NB4 (cell line): ENCODE results near the gene TMEM258.

Experiments used
- DNase-seq: peaks from one replicate; pipeline ENCODE4 v3.0.0; 2010; ENCODE audit warnings: low read depth
- H3K4me3 ChIP-seq: one replicate; pipeline ENCODE4 v1.5.1; 2011; ENCODE audit warnings: mild to moderate bottlenecking, low read depth, low read length, moderate library complexity
- CTCF ChIP-seq: IDR thresholded peaks from one replicate; pipeline ENCODE4 v1.5.1; 2012; ENCODE audit warnings: low read depth, low read length
- MAX ChIP-seq: IDR thresholded peaks from 2 replicates; pipeline ENCODE4 v1.6.1; 2011; ENCODE audit warnings: low read depth, low read length
- MYC ChIP-seq: IDR thresholded peaks from 2 replicates; pipeline ENCODE4 v1.6.1; 2011; ENCODE audit warnings: low read depth, low read length
- POLR2A ChIP-seq: IDR thresholded peaks from 2 replicates; pipeline ENCODE4 v1.6.1; 2011; ENCODE audit warnings: mild to moderate bottlenecking; ENCODE audit not compliant: insufficient read length; ENCODE audit errors: extremely low read depth

TMEM258 gene

GRCh38 chr11:61743486-61744095 lies 48.8 kb downstream of the TMEM258 start:
- DNase-seq: no peak
- no peak overlapping the region for H3K4me3 ChIP-seq
- TF ChIP-seq MYC (no peak), MAX (no peak), CTCF (no peak), POLR2A (no peak)

- TF ChIP-seq MAX (no peak), CTCF (peak; percentile 16)
- H3K4me3 ChIP-seq: no peak overlapping the region
- peak; percentile 95 for DNase-seq
Observed at GRCh38 chr11:61742391-61742790, 50.0 kb downstream of the TMEM258 start.

- TF ChIP-seq MYC: no peak
- no peak for TF ChIP-seq MAX
- no peak for TF ChIP-seq POLR2A
- no peak for TF ChIP-seq CTCF
- DNase-seq: no peak
- H3K4me3 ChIP-seq: no peak overlapping the region
Observed at GRCh38 chr11:61739966-61740365, 52.4 kb downstream of the TMEM258 start.

- H3K4me3 ChIP-seq: no peak overlapping the region
- TF ChIP-seq MYC: no peak
- TF ChIP-seq CTCF: no peak
- TF ChIP-seq POLR2A: no peak
- no peak for TF ChIP-seq MAX
- no peak for DNase-seq
Observed at GRCh38 chr11:61739413-61739812, 53.0 kb downstream of the TMEM258 start.
